Right renal cortex interstitium (tissue), 3 donors: Measurements from ENCODE around the gene GPR84. TPM values are rescaled to one million over a fixed set of nuclear protein-coding genes. Genes with fewer than 3 reads are reported as not detected.
"Not testable (repeated sequence)": the region's sequence is repeated elsewhere in the genome, so short reads cannot be mapped to it uniquely, and the experiment has no call there.

ENCODE experiments used
- DNase-seq, 3 donors: peaks; one replicate each; pipeline ENCODE4 v3.0.0-alpha.2; 2013; ENCODE audit warnings: low read depth in 3 of 3, low spot score in 2 of 3
- polyA plus RNA-seq, 3 donors: library from polyadenylated mRNA; unstranded; fragments of 120-200 nt; gene quantifications; one replicate each; pipeline ENCODE4 v1.2.1, GENCODE V29; 2013; ENCODE audit not compliant: insufficient read length in 3 of 3

The GPR84 gene
- polyA plus RNA-seq, 3 donors, result 0.08 to 0.14 (median 0.11) TPM

GRCh38 chr12:54330442-54330841 is 33.8 kb downstream of the GPR84 start:
- DNase-seq, result no peak

- no peak for DNase-seq
Measured at GRCh38 chr12:54329759-54330158, 34.5 kb downstream of the GPR84 start.

DNA sequence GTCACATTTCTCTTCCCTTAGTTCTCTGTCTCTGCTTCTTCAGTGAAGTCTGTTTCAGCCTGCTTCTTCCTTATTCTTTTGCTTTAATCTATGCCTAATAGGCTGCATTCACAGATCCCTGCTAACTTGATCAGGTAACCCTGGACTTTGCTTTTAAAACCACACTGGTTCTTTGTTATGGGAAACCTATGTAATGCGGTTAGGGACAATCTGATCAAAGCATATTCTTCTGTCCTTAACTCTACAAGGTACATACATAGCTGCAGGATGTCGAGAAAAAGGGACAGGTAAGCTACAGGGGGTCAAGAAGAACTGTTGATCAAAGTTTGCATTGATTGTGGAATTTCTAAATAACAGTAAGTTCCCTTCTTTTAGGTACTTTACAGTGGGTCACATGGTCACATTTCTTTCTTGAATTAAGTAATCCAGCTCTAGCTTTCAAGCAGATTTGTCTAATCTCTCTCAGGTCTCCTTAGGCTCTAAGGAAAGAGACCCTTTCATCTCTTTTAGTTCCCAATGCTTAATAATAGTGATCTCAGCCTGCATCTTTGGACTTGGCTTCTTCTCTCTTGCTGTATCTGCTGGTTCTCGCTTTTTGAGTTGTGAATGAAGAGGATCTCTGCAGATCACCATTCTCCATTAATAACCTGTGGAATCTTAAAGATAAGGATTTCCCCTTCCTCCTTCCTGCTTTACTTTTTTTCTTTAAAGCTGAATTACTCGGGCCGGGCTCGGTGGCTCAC is 35.5 kb downstream of the GPR84 start:
- DNase-seq, result no peak

GRCh38 chr12:54325442-54326109 is 38.7 kb downstream of the GPR84 start:
- DNase-seq, result not testable (repeated sequence)

- peak; percentile 97 to 99 (median 98) for DNase-seq
Measured at GRCh38 chr12:54324617-54325441, 39.5 kb downstream of the GPR84 start, which contains the start of gene COPZ1. COPZ1 (plus strand) TSS chr12:54325131; CDS start chr12:54325164, 33 bp downstream.

- DNase-seq, result no peak
Measured at GRCh38 chr12:54321363-54321762, 42.9 kb downstream of the GPR84 start.

Other genes with a start within 250 kb of the GPR84 start
- 10 to 100 TPM; 30.5 to 34.2 (median 31.5) TPM for gene SMUG1, start 175.5 kb downstream of the GPR84 start, polyA plus RNA-seq
- gene CBX5, start 84.4 kb downstream of the GPR84 start, polyA plus RNA-seq, result 100 to 1,000 TPM; 118 to 129 (median 125) TPM
- gene HNRNPA1, start 83.8 kb downstream of the GPR84 start, polyA plus RNA-seq, result 1,000 to 10,000 TPM; 3,483 to 4,465 (median 3,605) TPM
- 1 to 10 TPM; 2.1 to 3.8 (median 3.4) TPM for gene NFE2, start 63.5 kb downstream of the GPR84 start, polyA plus RNA-seq
- 100 to 1,000 TPM; 242 to 260 (median 254) TPM for gene COPZ1, start 39.4 kb downstream of the GPR84 start, polyA plus RNA-seq
- 10 to 100 TPM in 1 of 3 donors, 1 to 10 TPM in 2; 8.1 to 10.1 (median 8.6) TPM for gene ZNF385A, start 20.2 kb upstream of the GPR84 start, polyA plus RNA-seq
- 10 to 100 TPM; 38.1 to 40.6 (median 39.8) TPM for gene ITGA5, start 54.8 kb upstream of the GPR84 start, polyA plus RNA-seq
- under 1 TPM in 2 of 3 donors, not detected in 1; 0.14 to 0.54 TPM for gene GTSF1, start 109.1 kb upstream of the GPR84 start, polyA plus RNA-seq
- 1 to 10 TPM; 3.6 to 4.4 (median 3.8) TPM for gene NCKAP1L, start 133.3 kb upstream of the GPR84 start, polyA plus RNA-seq
- gene PDE1B, start 185.1 kb upstream of the GPR84 start, polyA plus RNA-seq, result 1 to 10 TPM; 7.4 to 9.6 (median 7.4) TPM
- 10 to 100 TPM; 47.1 to 58.2 (median 58.0) TPM for gene PPP1R1A, start 224.2 kb upstream of the GPR84 start, polyA plus RNA-seq